Activated naive CD8-positive, alpha-beta T cell treated with anti-CD3 and anti-CD28 coated beads, Interleukin-2, amount 50 U/mL, for 24 hours (primary cell): Measurements from ENCODE around the gene ARHGAP26.

Experiments
- ATAC-seq: fragments of 150-1000 bp; cut with Tn5 transposase; one replicate; pipeline ENCODE4 v1.10.0; 2021
- DNase-seq: peaks from one replicate; pipeline ENCODE4 v3.0.0; 2021
- H3K27ac Mint-ChIP-seq: one replicate; pipeline ENCODE4 v1.8.0; 2021; ENCODE audit warnings: mild to moderate bottlenecking, mixed read lengths
- H3K27me3 Mint-ChIP-seq: one replicate; pipeline ENCODE4 v1.8.0; 2021; ENCODE audit warnings: mixed read lengths
- H3K36me3 Mint-ChIP-seq: one replicate; pipeline ENCODE4 v1.8.0; 2021; ENCODE audit warnings: low read depth, mixed read lengths
- H3K4me1 Mint-ChIP-seq: one replicate; pipeline ENCODE4 v1.8.0; 2021; ENCODE audit warnings: mixed read lengths
- H3K4me3 Mint-ChIP-seq: one replicate; pipeline ENCODE4 v1.8.0; 2021; ENCODE audit warnings: mild to moderate bottlenecking, moderate library complexity, mixed read lengths
- H3K9me3 Mint-ChIP-seq: one replicate; pipeline ENCODE4 v1.8.0; 2021; ENCODE audit warnings: mixed read lengths

The ARHGAP26 gene

GRCh38 chr5:142789206-142789605 is 19.0 kb downstream of the ARHGAP26 start:
- no peaks in the 10 kb centered on the region for H3K36me3 Mint-ChIP-seq
- H3K4me1 Mint-ChIP-seq: peaks cover 28% of the 10 kb centered on the region
- no peaks in the 10 kb centered on the region for H3K9me3 Mint-ChIP-seq
- ATAC-seq (no peak), DNase-seq (no peak)
- H3K27me3 Mint-ChIP-seq: no peaks in the 10 kb centered on the region
- no peak overlapping the region for H3K27ac Mint-ChIP-seq
- H3K4me3 Mint-ChIP-seq: no peak overlapping the region

DNA sequence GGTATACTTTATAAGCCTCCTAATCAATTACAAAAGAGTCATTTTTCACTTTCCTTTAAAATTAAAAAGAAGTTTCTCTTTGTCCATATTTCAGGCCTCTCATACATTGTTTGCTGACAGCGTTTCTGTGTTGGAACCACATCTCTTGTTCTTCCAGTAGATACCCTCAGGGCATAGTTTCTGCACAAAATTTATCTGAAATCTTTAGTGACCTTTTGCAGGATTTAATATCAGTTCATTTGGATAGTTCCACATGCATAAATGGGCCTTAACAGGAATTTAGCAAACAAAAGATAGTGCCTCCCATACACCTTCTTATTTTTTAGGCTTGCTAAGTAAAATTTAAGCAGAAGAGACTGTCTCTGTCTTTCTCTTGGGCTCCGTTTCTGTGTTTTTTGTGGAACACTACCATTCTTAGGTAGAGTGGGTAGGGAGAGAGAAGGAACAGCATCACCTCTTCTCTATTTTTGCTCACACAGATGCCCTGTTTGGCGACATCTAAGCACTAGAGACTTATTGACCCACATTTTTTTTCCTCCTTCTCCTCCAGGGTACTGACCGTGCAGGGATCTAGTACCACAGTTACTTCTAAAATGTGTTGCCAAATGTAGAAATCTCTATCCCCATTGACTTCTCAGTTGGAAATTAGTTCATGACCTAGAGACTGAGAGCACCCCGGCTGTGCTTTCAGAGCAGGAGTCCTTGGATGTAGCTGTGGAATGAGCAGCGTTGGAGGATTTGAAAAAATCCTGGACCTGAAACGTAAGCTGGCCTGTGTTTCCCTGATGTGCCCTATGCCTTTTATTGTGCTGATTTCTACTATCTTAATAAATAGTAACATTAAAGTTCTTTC is 22.1 kb downstream of the ARHGAP26 start:
- Mint-ChIP-seq H3K9me3 (no peaks in the 10 kb centered on the region), H3K36me3 (no peaks in the 10 kb centered on the region), H3K4me1 (peaks cover 24% of the 10 kb centered on the region), H3K27ac (no peak overlapping the region), H3K4me3 (no peak overlapping the region), H3K27me3 (no peaks in the 10 kb centered on the region)
- ATAC-seq (no peak), DNase-seq (no peak)

DNA sequence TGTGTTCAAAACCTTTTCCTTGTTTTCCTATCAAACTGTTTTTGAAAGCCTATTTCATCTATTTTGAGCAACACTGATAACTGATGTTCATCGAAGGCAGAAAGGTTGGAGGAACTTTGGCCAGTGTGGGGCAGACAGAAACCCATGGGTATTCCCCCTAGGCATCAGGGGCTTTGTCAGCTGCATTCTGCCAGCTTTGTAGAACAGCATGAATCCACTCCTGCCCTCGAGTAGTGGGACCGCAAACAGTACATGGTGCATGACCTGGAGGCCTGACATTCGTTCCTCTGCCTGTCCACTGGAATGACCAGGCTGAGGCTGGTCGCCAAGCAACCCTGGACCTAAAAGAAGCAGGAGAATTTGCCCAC is 22.7 kb downstream of the ARHGAP26 start:
- ATAC-seq (no peak), DNase-seq (no peak)
- Mint-ChIP-seq H3K4me3 (no peak overlapping the region), H3K4me1 (peaks cover 29% of the 10 kb centered on the region), H3K27me3 (no peaks in the 10 kb centered on the region), H3K9me3 (no peaks in the 10 kb centered on the region), H3K36me3 (no peaks in the 10 kb centered on the region), H3K27ac (no peak overlapping the region)

GRCh38 chr5:142794537-142794936 is 24.4 kb downstream of the ARHGAP26 start:
- H3K9me3 Mint-ChIP-seq: no peaks in the 10 kb centered on the region
- H3K4me1 Mint-ChIP-seq: peaks cover 45% of the 10 kb centered on the region
- no peaks in the 10 kb centered on the region for H3K27me3 Mint-ChIP-seq

DNA sequence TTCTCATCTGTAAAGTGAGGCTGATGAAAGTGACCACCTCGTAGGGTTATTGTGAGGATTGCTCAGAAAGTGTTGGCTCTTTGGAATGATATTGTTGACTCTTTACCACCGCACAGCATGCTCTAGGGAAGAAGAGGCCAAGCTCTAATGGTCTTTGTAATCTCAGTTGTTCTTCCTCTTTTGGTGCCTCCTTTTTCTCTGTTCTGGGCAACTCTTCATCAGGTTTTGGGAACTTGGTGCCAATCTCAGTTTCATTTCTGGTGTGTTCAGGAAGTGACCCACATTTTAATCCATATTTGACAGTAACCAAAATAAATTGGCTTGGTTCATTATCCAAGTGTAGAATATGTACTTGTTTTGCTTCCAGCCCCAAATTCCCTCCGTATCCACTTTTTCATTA is 25.1 kb downstream of the ARHGAP26 start:
- Mint-ChIP-seq H3K9me3 (no peaks in the 10 kb centered on the region), H3K4me3 (no peak overlapping the region), H3K4me1 (peaks cover 53% of the 10 kb centered on the region), H3K27me3 (no peaks in the 10 kb centered on the region), H3K36me3 (no peaks in the 10 kb centered on the region), H3K27ac (no peak overlapping the region)
- ATAC-seq (no peak), DNase-seq (no peak)

More at GRCh38 chr5:142794537-142794936, 24.4 kb downstream of the ARHGAP26 start:
- Mint-ChIP-seq H3K4me3 (no peak overlapping the region), H3K27ac (no peak overlapping the region), H3K36me3 (no peaks in the 10 kb centered on the region)
- DNase-seq: no peak
- no peak for ATAC-seq

- no peaks in the 10 kb centered on the region for H3K9me3 Mint-ChIP-seq
- ATAC-seq: no peak
- H3K27me3 Mint-ChIP-seq: no peaks in the 10 kb centered on the region
- no peak overlapping the region for H3K4me3 Mint-ChIP-seq
- no peak overlapping the region for H3K27ac Mint-ChIP-seq
- no peaks in the 10 kb centered on the region for H3K36me3 Mint-ChIP-seq
- H3K4me1 Mint-ChIP-seq: peaks cover 66% of the 10 kb centered on the region
- DNase-seq: no peak
These were observed 26.4 kb downstream of the ARHGAP26 start for GRCh38 chr5:142796492-142797109.

- no peak for ATAC-seq
- no peaks in the 10 kb centered on the region for H3K9me3 Mint-ChIP-seq
- H3K36me3 Mint-ChIP-seq: no peaks in the 10 kb centered on the region
- peaks cover 74% of the 10 kb centered on the region for H3K4me1 Mint-ChIP-seq
- no peak for DNase-seq
- H3K27me3 Mint-ChIP-seq: no peaks in the 10 kb centered on the region
- peak overlapping the region; percentile 77 for H3K27ac Mint-ChIP-seq
- H3K4me3 Mint-ChIP-seq: no peak overlapping the region
These were observed 27.2 kb downstream of the ARHGAP26 start for GRCh38 chr5:142797420-142797819.

- peak; percentile 14 for ATAC-seq
- Mint-ChIP-seq H3K27me3 (no peaks in the 10 kb centered on the region), H3K4me3 (peak overlapping the region; percentile 49), H3K36me3 (no peaks in the 10 kb centered on the region), H3K27ac (peak overlapping the region; percentile 77), H3K9me3 (no peaks in the 10 kb centered on the region), H3K4me1 (peaks cover 76% of the 10 kb centered on the region)
- DNase-seq: peak; percentile 18
These were observed 28.1 kb downstream of the ARHGAP26 start for GRCh38 chr5:142798099-142798770.

- ATAC-seq: peak; percentile 81
- Mint-ChIP-seq H3K4me1 (peaks cover 67% of the 10 kb centered on the region), H3K4me3 (peak overlapping the region; percentile 75), H3K27me3 (no peaks in the 10 kb centered on the region), H3K9me3 (no peaks in the 10 kb centered on the region), H3K36me3 (no peaks in the 10 kb centered on the region), H3K27ac (peak overlapping the region; percentile 89)
- peak; percentile 47 for DNase-seq
These were observed 30.8 kb downstream of the ARHGAP26 start for GRCh38 chr5:142800776-142801494.

- Mint-ChIP-seq H3K27me3 (no peaks in the 10 kb centered on the region), H3K4me1 (peaks cover 65% of the 10 kb centered on the region), H3K36me3 (no peaks in the 10 kb centered on the region), H3K4me3 (peak overlapping the region; percentile 75), H3K9me3 (no peaks in the 10 kb centered on the region), H3K27ac (peak overlapping the region; percentile 89)
- DNase-seq (no peak), ATAC-seq (no peak)
These were observed 31.3 kb downstream of the ARHGAP26 start for GRCh38 chr5:142801495-142801871.

DNA sequence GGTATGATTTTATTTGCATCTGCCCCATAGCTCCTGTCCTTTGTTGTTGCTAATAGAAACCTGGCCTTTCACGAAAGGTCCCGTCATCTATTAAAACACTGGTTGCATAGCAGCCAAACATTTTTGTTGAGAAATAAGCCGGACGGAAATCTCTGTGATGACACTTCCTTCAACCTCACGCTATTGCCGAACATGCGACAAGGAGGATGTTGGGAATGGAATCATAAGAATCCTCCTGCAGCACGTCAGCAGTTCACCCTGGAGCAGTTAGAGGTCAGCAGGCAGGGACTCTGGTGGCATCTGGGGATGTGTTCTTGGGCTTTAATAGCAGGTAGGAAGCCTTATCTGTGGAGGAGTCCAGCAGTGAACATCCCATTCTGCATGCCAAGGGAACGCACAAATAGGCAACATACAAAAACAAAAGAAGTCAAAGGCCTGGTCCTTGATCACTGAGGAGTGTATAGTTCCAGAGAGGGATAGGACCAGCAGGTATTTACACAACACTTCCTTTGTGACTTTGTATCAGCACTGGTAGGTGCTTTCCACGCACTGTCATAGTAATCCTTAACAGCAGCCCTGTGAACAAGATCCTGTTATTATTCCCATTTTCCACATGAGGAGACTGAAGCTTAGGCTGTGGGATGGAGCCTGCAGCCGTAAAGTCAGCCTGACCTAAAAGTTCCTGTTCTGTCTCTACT is 33.4 kb downstream of the ARHGAP26 start:
- Mint-ChIP-seq H3K36me3 (no peaks in the 10 kb centered on the region), H3K27ac (no peak overlapping the region), H3K9me3 (no peaks in the 10 kb centered on the region), H3K27me3 (no peaks in the 10 kb centered on the region), H3K4me1 (peaks cover 47% of the 10 kb centered on the region), H3K4me3 (no peak overlapping the region)
- DNase-seq: no peak
- ATAC-seq: no peak

- DNase-seq: no peak
- Mint-ChIP-seq H3K27me3 (no peaks in the 10 kb centered on the region), H3K36me3 (no peaks in the 10 kb centered on the region), H3K4me3 (no peak overlapping the region), H3K4me1 (peaks cover 35% of the 10 kb centered on the region), H3K27ac (no peak overlapping the region), H3K9me3 (no peaks in the 10 kb centered on the region)
- no peak for ATAC-seq
These were observed 35.2 kb downstream of the ARHGAP26 start for GRCh38 chr5:142805339-142805738.

- H3K27ac Mint-ChIP-seq: no peak overlapping the region
- no peak for ATAC-seq
- no peak for DNase-seq
- no peaks in the 10 kb centered on the region for H3K9me3 Mint-ChIP-seq
- H3K27me3 Mint-ChIP-seq: no peaks in the 10 kb centered on the region
- peaks cover 23% of the 10 kb centered on the region for H3K4me1 Mint-ChIP-seq
- no peaks in the 10 kb centered on the region for H3K36me3 Mint-ChIP-seq
- H3K4me3 Mint-ChIP-seq: no peak overlapping the region
These were observed 36.7 kb downstream of the ARHGAP26 start for GRCh38 chr5:142806841-142807267.

GRCh38 chr5:142807372-142807911 is 37.3 kb downstream of the ARHGAP26 start:
- H3K4me3 Mint-ChIP-seq: no peak overlapping the region
- DNase-seq (no peak), ATAC-seq (no peak)
- H3K36me3 Mint-ChIP-seq: no peaks in the 10 kb centered on the region
- H3K27ac Mint-ChIP-seq: no peak overlapping the region
- H3K9me3 Mint-ChIP-seq: no peaks in the 10 kb centered on the region
- H3K27me3 Mint-ChIP-seq: no peaks in the 10 kb centered on the region
- peaks cover 20% of the 10 kb centered on the region for H3K4me1 Mint-ChIP-seq
